ENCODE measurements around the gene CTTNBP2NL.

- TF ChIP-seq POLR2A (IDR thresholded peaks at IDR 0.05; ENCODE audit: low read length) (no peak), GATA1 (IDR thresholded peaks at IDR 0.05; ENCODE audit: low read depth, low read length) (no peak)
Observed at GRCh38 chr1:112506731-112507130, 110.7 kb downstream of the CTTNBP2NL start.

Data from erythroblast (primary cell).